GM19240 (cell line): Measurements from ENCODE around the gene STIL.

Experiments
- DNase-seq: peaks from one replicate; pipeline ENCODE4 v3.0.0; 2011; ENCODE audit warnings: low spot score; ENCODE audit not compliant: insufficient read length

Gene STIL

DNA sequence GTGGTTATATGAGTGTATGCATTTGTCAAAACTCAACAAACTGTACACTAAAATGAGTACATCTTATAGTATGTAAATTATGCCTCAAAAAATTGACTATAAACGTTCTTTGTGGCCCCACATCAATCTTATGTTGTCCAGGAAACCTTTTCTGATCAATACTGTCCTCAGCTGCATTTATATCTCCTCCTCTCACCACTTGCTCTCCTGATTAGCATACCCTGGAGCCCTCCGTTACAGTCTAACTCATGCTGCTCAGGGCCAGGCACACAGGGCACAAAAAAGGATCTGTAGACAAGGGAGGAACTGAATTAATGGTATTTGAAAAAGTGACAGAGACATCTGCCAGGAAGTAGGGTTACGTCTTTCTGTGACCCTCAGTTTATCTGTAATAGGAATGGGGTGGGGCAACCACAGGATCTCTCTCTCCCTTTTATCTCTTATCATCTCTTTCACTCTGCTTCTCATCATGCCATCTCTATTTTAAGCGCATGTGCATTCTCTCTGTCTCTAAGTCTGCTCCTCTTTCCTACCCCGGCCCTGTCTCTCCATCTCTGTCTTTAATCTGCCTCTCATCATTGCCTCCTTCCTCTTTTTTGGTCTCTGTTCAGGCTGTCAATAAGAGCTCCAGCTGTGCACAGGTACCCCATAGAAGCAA, 74.9 kb downstream of the STIL start:
- DNase-seq = no peak

DNA sequence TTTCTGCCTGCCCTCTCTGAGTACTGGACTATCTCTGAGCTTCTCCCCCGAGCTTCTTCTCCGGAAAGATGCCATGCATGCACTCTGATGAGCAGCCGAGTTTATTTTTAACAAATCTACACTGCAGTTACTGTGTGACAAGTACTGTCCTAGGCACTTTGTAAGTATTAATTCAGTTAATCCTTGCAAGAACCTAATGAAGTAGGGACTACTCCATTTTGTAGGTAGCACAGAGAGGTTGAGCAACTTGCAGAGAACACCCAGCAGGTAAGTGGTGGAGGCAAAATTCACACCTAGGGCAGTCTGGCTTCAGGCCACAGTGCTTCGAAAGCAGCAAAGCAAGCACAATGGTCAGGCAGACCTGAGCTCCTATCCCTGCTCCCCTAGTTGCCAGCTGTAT, 78.1 kb downstream of the STIL start:
- DNase-seq = no peak

DNA sequence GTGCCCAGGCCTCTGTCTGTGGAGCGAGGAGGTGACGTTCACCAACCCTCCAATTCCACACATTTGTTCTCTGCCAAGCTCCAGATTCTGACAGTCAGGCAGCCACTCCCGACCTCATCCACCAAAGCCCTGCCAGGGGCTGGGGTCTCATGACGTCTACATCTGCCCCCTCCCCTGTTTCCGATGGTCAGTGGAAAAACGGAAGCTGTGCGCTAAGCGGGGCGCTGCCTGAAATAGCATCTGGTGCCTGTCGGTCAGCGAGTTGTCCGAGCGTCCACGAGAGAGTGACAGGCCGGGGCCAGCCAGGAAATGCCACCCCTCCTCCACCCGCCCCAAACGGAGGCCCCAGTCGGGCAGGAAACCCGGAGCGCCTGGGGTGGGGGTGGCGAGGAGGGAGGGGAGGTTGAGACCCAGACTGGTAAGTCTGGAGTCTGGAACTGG, 78.7 kb downstream of the STIL start:
- DNase-seq = no peak

DNA sequence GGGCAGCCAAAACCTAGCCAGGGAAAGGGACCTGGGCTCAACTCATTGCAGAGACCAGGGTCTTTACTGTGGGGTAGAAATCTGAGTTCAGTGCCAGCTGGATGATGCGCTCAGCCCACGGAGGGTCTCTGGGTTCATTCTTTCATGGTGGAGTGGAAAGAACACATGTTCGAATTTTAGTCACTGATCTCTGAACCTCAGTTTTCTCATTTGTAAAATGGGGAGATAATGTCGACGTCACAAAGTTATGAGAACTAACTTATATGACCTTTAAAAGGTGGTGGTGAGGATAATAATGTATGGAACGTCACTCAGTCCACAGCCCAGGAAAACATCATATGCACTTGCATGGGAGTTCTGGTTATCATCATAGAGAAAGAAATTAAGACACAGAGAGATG, 80.8 kb downstream of the STIL start:
- DNase-seq = no peak

DNA sequence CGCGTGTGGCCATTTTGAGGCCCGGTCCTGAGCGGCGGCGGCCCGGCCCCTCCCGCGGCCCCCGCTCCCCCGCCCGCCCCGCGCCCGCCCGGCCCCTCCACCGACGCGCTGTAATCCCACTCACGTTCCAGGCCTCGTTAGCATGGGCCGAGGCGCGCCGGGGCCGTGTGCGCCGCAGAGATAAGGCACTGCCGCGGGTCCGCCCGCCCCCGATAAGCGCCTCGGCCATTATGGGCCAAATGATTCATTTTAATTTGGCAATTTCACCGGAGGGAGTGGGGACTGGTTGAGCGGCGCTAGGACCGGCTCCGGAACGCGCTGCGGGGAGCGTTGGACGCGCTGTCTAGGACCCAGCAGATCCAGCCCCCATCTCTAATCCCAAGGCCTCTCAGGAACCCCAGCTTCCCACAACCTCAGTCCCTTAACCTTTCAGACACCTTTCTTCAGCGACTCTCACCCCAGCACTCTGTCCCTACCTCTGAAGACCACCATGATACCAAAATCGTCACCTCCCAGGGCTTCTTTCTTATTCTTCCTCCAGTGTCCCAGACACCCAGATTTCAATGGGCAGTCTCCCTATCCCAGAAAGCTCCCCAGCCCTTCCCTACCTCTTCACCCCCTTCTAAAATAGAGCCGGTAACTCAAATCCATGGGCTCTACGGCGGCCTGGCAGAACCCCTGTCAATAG, 81.6 kb downstream of the STIL start, which contains the start of gene TAL1:
Gene TAL1 (minus strand): TSS at position 39 of the 688 bp plus-strand sequence. CDS start 6,337 bp downstream, outside the sequence.
- DNase-seq = no peak

DNA sequence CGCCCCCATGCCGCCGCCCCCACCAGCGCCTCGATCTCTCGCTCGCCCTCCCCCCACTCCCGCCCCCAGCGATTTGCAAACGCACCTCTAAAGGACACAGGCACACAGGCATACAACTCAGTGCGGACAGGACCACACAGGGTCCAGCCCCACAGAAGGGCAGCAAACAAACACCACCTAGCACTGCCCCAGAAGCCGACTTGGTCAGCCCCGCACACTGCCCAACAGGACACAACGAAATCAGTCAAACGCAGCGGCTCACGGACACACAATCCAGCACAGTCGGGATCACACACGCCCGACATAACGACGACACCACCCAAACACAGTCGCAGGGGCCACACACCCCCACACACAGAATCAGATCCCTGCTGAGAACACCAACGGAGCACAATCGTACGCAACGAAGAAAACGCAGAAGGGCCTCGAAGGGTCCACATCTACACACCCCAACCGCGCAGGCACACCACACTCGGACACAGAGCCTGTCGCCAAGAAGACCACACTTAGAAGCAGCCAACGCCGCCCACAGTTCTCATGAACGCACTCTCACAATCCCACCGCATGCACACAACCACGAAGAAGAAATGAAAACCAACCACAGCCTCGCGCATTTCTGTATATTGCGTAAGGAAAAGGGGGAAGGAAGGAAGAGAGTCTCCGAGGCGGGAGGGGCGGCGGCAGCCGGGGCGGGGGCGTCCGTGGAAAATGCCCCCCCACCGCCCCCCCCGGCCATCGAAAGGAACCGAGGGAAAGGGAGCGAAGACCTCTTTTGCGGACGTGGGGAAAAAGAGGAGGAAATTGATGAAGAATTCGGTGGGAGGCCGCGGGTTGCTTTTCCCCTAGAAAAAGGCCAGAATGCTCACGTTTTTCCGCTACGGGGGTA, 82.4 kb downstream of the STIL start:
- DNase-seq = no peak

DNA sequence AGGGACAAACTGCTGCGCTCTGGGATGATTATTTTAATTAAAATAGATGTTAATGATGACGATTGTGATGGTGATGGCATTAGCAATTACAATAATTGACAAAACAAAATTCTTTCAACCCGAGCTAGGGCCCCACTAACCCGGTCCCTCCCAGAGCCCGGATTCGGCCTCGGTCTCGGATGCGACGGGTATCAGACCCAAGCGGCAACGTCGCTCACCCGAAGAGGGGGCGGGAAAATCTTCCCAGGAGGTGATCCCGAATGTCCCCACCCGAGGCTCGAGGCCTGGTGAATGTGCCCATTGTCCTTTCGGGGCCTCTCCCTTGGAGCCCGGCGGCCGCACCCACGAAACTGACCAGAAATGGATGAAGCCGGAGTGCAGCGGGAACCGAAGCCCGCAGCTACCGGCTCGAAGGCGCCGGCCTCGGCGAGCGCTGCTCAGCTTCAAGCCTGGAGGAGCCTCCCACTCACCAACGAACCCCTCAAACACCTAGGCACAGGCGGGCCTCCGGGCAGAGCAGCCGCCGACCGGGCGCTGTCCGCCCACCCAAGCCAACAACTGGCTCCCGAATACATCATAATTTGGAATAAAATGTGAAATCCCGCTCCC, 83.2 kb downstream of the STIL start:
- DNase-seq = no peak

DNA sequence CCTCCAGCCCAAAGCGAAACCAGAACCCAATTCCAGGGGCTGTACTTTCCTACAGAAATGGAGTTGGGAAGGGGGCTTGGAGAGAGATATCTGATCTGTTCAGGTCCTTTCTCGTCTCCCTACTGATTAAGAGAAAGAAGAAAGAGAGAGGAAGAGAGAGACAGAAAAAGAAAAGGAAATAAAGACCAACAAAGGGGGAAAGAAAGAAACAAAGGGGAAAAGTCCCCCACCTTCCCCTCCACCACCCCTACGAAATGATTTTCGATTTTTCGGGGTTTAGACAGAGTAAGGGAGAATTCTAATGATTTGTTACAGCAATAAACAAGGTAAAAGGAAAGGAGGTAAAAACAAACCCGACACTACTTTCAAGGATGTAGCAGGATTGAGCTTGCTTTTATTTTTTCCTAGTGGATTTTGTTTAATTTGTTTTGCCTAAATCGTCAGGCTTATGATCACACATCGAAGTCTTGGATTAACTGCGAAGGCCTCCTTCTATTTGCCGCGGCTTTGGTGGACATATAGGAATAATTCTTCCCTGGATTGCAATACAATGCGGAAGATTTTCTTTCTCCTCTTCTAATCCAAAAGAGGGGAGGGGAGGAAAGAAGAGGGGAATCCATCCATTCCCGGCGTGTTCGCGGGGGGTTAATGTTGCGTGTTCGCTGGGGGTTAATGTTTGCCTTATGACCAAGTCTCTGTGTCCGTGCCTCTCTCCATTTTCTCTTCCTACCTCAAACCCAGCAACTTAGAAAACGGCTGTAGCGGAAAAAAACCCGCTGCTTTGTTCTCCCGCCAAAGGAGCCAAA, 83.9 kb downstream of the STIL start:
- DNase-seq = no peak

DNA sequence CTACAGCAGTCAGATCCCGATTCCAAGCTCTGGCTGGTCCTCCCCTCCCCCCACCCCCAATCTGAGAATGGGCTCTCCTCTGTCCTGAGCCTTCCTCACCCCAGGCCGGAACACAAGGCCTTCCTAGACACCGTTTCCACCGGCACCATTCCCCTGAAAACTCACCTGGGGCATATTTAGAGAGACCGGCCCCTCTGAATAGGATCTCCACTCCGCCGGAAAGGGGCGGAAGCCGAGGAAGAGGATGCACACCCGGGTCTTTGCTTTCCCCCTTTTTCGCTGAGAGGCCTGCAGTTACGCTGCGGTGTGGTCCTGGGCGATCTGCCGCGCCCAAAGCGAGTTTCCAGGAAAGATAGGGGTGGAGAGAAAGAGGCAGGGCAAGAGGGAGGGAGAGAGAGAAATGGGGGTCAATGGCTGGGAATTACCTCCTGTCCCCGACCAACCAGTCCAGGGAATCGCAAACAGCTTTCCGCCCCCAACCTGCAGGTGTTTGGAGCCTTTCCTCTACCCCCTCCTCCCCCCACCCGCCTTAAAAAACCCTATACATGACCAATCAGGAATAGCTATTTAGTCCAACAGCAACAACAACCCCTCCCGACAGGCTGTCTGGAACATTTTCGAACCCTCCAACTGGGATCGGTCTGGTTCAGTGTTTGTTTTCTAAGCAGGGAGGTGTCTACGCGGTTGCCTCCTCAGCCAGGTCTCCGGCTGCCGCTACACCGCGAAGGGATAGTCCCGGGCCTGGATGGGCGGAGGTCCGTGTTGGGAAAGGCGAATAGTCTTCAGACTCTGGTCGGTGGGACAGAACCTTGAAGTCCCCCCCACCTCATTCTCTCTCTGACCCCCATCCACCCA, 84.7 kb downstream of the STIL start:
- no peak for DNase-seq

DNA sequence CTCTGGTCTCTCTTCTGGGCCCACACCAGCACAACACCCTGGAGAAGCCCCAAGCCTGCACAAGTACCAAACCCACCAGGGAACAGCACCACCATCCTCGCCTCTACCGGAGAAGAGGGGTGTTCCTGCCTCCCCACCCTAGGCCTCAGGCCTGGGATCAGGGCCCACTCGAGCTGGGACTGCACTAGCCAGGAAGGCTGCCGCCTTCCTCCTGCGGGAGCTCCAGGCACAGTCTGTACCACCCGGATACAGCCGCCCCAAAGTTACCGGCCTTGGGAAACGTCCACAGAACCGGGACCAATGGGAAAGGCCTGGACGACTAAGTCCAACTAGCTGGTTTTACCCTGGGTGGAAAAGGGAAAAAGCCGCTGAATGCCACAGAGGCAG, 85.3 kb downstream of the STIL start:
- DNase-seq = no peak

DNA sequence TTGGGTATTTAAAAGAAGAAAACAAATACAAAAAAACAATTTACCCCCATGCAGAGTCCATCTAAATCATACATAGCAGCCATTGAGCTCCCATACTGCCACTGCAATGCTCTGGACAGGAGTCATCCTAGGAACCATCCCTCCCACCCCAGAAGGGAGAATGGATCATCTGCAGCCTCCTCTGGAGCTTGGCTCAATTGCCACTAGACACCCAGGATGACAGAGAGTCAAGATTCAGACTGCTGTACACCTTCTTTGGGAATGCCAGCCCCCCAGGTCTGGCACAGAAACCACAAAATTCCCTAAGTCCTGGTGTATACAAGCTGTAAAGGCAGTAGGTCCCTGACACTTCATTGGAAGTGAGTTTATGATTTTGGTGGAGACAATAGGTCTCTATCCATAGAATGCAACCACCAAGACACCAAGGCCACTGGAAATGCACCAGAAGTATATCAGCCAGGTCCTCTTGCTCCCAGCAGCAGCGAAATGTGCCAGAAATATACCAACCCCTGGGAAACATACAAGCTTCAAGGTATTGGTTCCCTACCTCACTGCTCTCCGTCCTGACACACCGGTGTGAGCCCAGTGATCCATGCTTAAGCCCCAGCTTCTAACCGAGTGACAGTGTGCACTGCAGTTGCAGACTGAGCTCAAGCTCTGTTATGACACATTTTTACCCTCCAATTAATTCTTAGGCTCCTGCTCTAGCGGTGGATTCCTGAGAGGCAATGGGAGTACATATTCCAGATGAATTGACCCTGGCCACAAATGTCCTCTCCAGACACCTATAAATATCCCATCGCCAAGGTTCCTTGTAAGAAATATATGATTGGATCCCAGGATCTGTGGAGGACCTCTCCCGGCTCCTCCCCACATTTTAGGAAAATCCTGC, 86.4 kb downstream of the STIL start:
- DNase-seq = no peak

DNA sequence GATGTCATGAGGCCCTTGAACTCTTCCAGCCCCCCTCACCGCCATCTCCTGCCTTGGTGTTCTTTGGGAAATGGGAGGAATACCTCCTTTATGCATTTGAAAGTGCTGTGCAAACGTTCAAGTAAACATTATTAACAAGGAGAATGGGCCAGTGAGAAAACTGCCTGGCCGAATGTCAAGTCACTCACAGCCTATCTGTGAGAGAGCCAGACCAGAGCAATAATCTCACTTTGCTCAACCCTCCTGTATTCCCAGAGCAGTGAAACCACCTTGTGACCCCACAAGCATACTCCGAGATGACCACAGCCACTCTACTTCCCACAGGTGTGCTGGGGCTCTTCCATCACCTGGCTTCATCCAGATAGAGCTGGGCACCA, 87.1 kb downstream of the STIL start:
- no peak for DNase-seq

DNA sequence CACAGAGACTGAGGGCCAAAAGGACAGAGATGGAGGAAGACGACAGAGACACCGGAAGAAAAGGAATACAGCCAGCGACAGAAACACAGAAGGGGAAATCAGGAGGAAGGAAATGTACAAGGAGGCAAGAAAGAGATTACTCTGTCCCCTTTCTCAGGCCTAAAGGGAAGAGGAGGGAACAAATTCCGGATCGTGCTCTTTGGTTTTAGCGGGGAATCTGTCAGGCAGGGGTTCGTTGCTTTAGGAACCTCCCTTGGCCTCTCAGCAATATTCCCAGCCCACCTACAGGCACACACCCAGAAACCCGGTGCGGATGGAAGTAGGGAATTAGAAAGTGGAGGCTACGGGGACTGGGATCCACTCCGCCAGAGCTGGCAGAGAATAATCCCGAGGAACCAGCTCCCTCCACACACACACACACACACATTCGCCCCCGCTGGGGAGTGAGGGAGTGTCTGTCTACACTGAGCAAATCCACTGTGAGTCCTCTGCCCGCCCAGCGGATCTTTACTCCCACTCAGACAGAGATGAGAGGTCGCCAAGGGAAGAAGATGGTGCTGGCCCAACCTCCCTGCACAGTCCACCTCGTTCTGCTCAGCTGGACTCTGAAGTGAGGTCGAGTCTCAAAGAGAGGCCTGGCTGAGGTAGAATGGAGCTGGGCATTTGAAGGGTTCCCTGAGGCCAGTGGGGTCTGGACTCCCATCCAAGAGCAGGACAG, 87.7 kb downstream of the STIL start:
- DNase-seq = no peak

DNA sequence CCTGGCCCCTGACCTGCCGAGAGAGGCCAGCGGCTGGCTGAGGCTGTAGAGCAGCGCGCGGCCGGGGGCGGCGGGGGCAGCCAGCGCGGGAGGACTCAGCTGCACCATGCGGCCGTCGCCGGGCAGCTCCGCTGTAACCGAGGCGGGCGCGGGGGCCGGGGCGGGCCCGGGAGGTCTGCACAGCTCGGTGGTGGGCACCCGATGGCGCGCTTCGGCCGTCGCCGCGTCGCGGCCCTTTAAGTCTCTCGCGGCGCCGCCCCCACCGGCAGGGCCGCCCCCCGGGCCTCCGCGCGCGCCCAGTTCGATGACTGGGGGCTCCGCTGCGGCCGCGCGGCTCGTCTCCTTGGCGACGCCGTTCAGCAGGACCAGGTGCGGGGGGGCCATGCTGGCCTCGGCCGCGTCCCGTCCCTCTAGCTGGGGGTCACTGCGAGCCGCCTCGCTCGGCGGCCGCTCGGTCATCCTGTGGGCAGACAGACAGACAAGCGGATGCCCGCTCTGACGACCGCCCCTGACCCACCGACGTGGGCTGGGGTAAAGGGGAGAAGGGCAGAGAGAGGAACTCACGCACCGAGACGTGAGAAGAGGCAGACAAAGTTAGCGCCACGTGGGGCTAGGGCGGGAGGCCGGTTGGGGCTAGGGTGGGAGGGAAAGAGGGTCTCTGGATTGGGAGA, 88.4 kb downstream of the STIL start:
- DNase-seq = no peak

DNA sequence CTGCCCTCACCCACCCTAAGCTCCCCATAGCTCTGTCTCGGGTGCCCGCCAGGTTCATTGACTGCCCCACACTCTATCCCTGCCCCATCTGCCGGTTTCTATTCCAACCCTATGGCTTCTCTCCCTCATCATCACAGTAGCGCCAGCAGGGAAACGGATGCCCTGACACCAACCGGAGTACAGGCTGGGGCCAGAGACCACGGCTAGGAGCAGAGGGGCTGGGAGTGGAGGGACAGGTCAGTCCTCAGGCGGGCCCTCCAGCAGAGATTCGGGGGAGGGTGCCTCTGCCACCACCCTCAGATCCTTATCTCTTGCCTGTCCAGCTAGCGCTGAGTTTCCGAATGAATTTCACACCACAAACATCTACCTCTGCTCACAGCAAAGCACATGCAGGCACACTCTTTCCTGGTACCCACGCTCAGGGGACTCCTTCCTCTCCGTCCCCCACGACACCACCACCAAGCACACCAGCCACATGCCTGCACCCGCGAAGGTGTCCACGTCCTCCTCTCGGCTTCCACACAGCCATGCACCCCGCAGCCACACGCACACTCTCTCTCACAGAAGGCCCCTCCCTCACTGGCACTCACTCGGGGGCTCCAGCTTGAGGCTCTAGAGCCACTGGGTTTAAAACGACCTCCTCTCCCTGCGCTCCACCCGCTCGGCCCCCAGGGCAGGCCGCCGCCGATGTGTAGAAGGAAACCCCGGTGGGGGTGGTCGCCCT, 89.1 kb downstream of the STIL start:
- DNase-seq = no peak

DNA sequence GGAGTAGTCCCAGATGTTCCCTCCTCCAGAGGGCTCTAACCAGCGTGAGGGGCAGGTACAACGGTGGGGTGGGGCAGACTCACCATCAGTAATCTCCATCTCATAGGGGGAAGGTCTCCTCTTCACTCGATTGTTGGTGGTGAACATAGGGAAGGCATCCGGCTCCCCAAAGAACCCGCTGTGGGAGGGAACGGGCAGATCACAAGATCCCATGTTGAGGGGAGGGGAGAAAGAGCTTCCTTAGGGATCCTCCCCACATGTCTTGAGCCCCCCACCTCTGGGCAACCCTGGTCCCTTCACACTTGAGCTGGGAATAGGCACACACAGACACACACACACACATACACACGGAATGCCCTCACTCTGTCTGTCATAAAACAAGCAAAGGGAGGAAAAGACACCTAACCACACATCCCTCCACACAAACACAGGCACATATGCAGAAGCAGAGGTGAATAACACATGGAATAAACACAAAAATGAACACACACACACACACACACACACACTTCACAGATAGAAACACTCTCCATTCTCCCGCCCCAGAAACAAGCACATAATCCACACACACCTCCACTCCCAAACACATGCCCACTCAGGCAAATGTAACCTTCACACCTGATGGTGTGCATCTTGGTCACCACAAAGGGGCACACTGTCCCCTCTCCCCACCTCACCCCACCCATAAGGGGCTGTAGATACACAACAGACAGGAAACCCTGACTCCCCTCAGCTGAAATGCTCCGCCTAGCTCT, 89.8 kb downstream of the STIL start:
- DNase-seq = no peak
